GM06990 (cell line): ENCODE data around the gene VPS13D.

Experiments used
- DNase-seq: peaks from one replicate; pipeline ENCODE4 v3.0.0-alpha.2; 2011; ENCODE audit not compliant: insufficient read length; ENCODE audit errors: extremely low read depth
- H3K27me3 ChIP-seq: replicated peaks from 2 replicates; pipeline ENCODE4 v1.6.0; 2011; ENCODE audit warnings: low read length; ENCODE audit not compliant: control insufficient read depth, insufficient read depth
- H3K36me3 ChIP-seq: 2 replicates; pipeline ENCODE4 v1.5.1; 2011; ENCODE audit warnings: low read length; ENCODE audit not compliant: control insufficient read depth, insufficient read depth
- H3K4me3 ChIP-seq: replicated peaks from 2 replicates; pipeline ENCODE4 v1.5.1; 2011; ENCODE audit warnings: low read depth, mild to moderate bottlenecking, control low read depth, low read length
- CTCF ChIP-seq: IDR thresholded peaks from 2 replicates; pipeline ENCODE4 v1.5.1; 2011; ENCODE audit warnings: low read length, control low read depth, mild to moderate bottlenecking, inconsistent platforms; ENCODE audit not compliant: insufficient read depth, poor library complexity, severe bottlenecking

Gene VPS13D

DNA sequence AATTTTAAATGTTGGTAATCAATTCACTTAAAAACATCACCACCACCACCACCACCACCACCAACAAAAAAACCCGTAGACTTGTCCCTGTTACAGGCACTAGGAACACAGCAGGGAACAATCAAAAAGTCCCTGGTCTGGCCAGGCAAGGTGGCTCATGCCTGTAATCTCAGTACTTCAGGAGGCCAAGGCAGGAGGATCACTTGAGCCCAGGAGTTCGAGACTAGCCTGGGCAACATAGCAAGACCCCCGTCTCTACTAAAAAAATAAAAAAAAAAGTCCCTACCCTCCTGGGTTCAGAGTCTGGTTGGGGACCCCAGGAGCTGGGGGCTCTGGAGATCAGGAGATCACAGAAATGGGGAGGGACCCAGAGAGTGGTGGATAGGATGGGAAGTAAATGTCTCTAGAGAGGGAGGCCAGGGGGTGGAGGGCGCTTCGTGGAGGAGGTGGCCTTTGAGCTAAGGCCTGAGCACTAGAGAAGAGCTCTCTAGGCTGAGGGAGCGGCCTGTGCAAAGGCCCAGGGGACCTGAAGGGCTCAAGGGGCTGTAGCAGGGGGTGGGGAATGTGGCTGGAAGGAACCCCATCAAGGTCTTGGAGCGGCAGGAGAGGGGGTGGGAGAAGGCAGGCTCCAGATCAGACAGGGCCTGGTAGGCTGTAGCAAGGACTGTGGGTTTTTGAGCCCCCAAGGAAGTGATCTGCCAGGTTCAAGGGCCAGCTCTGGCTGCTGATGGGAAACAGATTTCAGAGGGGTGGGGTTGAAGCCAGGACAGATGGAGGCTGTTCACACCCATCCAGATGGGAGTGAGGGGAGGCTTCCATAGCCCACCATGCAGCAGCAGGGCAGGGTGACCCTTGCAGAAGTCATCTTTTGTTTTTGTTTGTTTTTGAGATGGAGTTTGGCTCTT, 24.8 kb upstream of the VPS13D start:
- no peak for TF ChIP-seq CTCF
- peaks cover 26% of the 10 kb centered on the region for H3K36me3 ChIP-seq
- H3K27me3 ChIP-seq = no peaks in the 10 kb centered on the region
- H3K4me3 ChIP-seq = no peak overlapping the region
- DNase-seq = no peak

DNA sequence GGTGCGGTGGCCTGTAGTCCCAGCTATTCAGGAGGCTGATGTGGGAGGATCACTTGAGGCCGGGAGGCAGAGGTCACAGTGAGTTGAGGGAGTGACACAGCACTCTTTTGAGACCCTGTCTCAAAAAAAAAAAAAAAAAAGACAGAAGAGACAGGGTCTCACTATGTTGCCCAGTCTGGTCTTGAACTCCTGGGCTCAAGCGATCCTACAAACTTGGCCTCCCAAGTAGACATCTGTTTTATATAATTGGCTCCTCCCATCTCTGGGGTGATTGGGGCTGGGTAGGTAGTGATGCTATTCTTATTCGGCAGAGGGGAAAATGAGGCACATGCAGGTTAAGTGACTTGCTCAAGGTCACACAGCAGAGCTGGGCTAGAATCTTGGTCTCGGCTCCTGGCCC, 23.6 kb upstream of the VPS13D start:
- no peak for TF ChIP-seq CTCF
- DNase-seq = no peak
- no peak overlapping the region for H3K4me3 ChIP-seq
- no peaks in the 10 kb centered on the region for H3K27me3 ChIP-seq
- peaks cover 24% of the 10 kb centered on the region for H3K36me3 ChIP-seq

DNA sequence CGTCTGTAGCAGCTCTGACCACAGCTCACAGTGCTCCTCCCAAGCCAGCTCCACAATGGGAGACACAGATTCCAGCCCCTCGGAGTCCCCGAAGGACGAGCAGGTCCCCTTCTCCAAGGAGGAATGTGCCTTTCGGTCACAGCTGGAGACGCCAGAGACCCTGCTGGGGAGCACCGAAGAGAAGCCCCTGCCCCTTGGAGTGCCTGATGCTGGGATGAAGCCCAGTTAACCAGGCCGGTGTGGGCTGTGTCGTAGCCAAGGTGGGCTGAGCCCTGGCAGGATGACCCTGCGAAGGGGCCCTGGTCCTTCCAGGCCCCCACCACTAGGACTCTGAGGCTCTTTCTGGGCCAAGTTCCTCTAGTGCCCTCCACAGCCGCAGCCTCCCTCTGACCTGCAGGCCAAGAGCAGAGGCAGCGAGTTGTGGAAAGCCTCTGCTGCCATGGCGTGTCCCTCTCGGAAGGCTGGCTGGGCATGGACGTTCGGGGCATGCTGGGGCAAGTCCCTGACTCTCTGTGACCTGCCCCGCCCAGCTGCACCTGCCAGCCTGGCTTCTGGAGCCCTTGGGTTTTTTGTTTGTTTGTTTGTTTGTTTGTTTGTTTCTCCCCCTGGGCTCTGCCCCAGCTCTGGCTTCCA, 22.9 kb upstream of the VPS13D start:
- DNase-seq = no peak
- Histone ChIP-seq H3K4me3 (no peak overlapping the region), H3K36me3 (peaks cover 23% of the 10 kb centered on the region), H3K27me3 (no peaks in the 10 kb centered on the region)
- TF ChIP-seq CTCF = no peak

- no peak for DNase-seq
- Histone ChIP-seq H3K4me3 (no peak overlapping the region), H3K36me3 (peaks cover 16% of the 10 kb centered on the region), H3K27me3 (no peaks in the 10 kb centered on the region)
- no peak for TF ChIP-seq CTCF
These were observed 21.6 kb upstream of the VPS13D start for GRCh38 chr1:12208271-12208670.

DNA sequence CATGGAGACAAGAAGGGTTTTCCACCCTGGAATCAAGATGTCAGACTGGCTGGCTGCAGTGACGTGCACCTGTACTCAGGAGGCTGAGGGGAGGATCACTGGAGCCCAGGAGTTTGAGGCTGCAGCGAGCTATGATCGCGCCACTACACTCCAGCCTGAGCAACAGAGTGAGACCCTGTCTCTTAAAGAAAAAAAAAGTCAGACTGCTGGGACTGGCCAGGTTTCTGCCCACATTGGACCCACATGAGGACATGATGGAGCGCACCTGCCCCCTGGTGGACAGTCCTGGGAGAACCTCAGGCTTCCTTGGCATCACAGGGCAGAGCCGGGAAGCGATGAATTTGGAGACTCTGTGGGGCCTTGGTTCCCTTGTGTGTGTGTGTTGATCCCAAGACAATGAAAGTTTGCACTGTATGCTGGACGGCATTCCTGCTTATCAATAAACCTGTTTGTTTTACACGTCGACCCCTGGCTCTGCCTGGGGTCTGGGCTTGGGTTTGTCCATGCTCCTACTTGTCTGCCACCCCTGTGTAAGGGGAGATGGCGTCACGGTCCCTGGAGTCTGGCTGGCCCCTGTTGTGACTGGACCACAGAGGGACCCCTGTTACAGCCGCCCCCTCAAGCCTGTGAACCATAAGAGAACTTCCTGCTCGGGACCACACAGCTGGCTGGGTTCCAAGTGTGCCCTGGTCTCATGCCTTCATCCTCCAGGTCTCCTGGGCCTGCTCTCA, 20.9 kb upstream of the VPS13D start:
- no peak overlapping the region for H3K4me3 ChIP-seq
- peak; percentile 68 for DNase-seq
- no peaks in the 10 kb centered on the region for H3K27me3 ChIP-seq
- TF ChIP-seq CTCF = peak; percentile 84
- peaks cover 15% of the 10 kb centered on the region for H3K36me3 ChIP-seq
